Cardiac muscle cell (in vitro differentiated cells and primary cell): Measurements from ENCODE around the gene PTPRF. TPM values are rescaled to one million over a fixed set of nuclear protein-coding genes. Genes with fewer than 3 reads are reported as not detected.

Experiments used
- DNase-seq, 2 donors: peaks; one replicate each; pipeline versions ENCODE4 v3.0.0 to v3.0.0-alpha.2; 2010 to 2017; ENCODE audit warnings: low read depth in 1 of 2, low spot score in 1 of 2
- H3K27ac ChIP-seq: fragments of 200-600 bp; sonication (generic); 2 replicates; pipeline ENCODE4 v1.5.1; 2016
- H3K27me3 ChIP-seq: fragments of 200-600 bp; sonication (generic); 2 replicates; pipeline ENCODE4 v1.6.0; 2016; ENCODE audit warnings: control low read depth
- H3K36me3 ChIP-seq: fragments of 200-600 bp; sonication (generic); 2 replicates; pipeline ENCODE4 v1.5.1; 2016; ENCODE audit warnings: control low read depth
- H3K4me1 ChIP-seq: fragments of 200-600 bp; sonication (generic); 2 replicates; pipeline ENCODE4 v1.8.1; 2017; ENCODE audit warnings: low read depth, mild to moderate bottlenecking, mixed run types
- H3K4me3 ChIP-seq: fragments of 200-600 bp; sonication (generic); 2 replicates; pipeline ENCODE4 v1.5.1; 2016; ENCODE audit warnings: mild to moderate bottlenecking
- H3K9me3 ChIP-seq: fragments of 200-600 bp; sonication (generic); 2 replicates; pipeline ENCODE4 v1.5.1; 2017; ENCODE audit warnings: low read depth, mild to moderate bottlenecking, control low read depth
- polyA plus RNA-seq: library from polyadenylated mRNA; unstranded; fragments of >200 nt; fragmentation: Nextera tagmentation; extraction: Ambion mirVana; gene quantifications from 2 replicates; pipeline ENCODE4 v1.2.1, GENCODE V29; 2016
- total RNA-seq: library from RNA; depleted of rRNA; stranded (reverse); fragments of >200 nt; gene quantifications from 2 replicates; pipeline ENCODE4 v1.2.3, GENCODE V29; 2016
- TF ChIP-seq, protein P1 (sequence below): IDR thresholded peaks from 2 replicates; pipeline ENCODE4 v1.5.1; 2012; ENCODE audit warnings: low read depth, mild to moderate bottlenecking, low read length

The PTPRF gene
- total RNA-seq: 33.9 and 72.8 TPM in 2 replicates
- 44.1 and 70.9 TPM in 2 replicates for polyA plus RNA-seq

DNA sequence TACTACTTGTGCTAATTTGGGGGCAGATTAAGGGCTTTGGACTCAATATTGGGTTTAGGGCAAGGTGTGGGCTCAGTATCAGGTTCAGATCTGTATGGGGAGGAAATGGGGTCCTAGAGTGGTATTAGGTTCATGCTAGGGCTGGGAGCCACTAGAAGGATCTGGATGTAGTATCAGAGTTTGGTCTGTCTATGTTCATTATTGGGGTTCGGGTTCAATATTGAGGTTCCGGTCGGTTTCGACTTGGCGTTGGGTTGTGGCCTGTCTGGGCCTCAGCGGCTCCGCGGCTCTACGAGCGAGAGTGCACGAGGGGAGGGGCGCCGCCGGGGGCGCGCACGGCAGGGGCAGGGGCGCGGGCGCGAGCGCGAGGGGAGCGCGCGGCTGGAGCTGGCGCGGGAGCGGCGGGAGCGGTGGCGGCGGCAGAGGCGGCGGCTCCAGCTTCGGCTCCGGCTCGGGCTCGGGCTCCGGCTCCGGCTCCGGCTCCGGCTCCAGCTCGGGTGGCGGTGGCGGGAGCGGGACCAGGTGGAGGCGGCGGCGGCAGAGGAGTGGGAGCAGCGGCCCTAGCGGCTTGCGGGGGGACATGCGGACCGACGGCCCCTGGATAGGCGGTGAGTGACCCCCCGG lies at the start of gene PTPRF:
Gene PTPRF (plus strand): TSS at position 401 of the 624 bp plus-strand sequence. CDS start 14,193 bp downstream, outside the sequence.
- DNase-seq: peak; percentile 65 to 85
- H3K27me3 ChIP-seq: no peaks in the 10 kb centered on the region
- H3K4me1 ChIP-seq: peaks cover 17% of the 10 kb centered on the region
- TF ChIP-seq, protein P1, sequence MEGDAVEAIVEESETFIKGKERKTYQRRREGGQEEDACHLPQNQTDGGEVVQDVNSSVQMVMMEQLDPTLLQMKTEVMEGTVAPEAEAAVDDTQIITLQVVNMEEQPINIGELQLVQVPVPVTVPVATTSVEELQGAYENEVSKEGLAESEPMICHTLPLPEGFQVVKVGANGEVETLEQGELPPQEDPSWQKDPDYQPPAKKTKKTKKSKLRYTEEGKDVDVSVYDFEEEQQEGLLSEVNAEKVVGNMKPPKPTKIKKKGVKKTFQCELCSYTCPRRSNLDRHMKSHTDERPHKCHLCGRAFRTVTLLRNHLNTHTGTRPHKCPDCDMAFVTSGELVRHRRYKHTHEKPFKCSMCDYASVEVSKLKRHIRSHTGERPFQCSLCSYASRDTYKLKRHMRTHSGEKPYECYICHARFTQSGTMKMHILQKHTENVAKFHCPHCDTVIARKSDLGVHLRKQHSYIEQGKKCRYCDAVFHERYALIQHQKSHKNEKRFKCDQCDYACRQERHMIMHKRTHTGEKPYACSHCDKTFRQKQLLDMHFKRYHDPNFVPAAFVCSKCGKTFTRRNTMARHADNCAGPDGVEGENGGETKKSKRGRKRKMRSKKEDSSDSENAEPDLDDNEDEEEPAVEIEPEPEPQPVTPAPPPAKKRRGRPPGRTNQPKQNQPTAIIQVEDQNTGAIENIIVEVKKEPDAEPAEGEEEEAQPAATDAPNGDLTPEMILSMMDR: no peak
- H3K27ac ChIP-seq: no peak within 1 kb of the TSS
- peak within 1 kb of the TSS; percentile 98 for H3K4me3 ChIP-seq
- H3K9me3 ChIP-seq: no peaks in the 10 kb centered on the region
- no peaks in the 10 kb centered on the region for H3K36me3 ChIP-seq

DNA sequence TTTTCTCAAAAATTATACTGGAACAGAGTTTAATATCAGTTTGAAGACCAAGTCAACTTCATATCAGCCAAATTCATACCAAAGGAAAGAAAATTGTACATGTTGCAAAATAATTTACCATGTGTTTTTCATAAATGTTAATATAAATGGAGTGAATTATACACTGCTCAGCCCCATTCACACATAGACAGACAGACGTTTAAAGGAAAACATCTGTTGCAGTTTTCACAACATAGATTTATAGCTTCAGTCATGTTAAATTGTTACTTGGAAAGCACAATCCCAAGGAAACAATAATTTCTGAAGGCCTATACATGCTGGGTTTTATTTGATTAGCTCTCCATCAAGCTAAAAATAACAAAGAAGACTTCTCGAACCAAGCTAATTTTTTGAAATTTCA lies 49.2 kb upstream of the PTPRF start:
- TF ChIP-seq, protein P1: no peak
- DNase-seq: no peak
- H3K9me3 ChIP-seq: no peaks in the 10 kb centered on the region
- H3K36me3 ChIP-seq: no peaks in the 10 kb centered on the region
- H3K27me3 ChIP-seq: no peaks in the 10 kb centered on the region
- H3K4me1 ChIP-seq: no peaks in the 10 kb centered on the region
- H3K27ac ChIP-seq: no peak overlapping the region
- no peak overlapping the region for H3K4me3 ChIP-seq

DNA sequence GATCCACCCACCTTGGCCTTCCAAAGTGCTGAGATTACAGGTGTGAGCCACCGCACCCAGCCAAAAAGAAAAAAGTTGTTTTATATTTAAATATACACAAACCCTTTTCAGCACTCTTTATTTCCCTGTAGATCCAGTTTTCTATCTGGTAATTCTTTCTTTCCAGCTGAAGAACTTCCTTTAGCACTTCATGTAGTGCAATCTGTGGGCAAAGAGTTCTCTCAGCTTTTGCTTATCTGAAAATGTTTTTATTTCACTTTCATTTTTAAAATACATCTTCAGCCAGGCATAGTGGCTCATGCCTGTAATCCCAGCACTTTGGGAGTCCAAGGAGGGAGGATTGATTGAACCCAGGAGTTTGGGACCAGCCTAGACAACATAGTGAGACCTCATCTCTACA lies 48.5 kb upstream of the PTPRF start:
- no peaks in the 10 kb centered on the region for H3K4me1 ChIP-seq
- H3K9me3 ChIP-seq: no peaks in the 10 kb centered on the region
- H3K4me3 ChIP-seq: no peak overlapping the region
- no peaks in the 10 kb centered on the region for H3K36me3 ChIP-seq
- no peak overlapping the region for H3K27ac ChIP-seq
- peak in 1 of 2 donors; percentile 28 for DNase-seq
- H3K27me3 ChIP-seq: no peaks in the 10 kb centered on the region
- TF ChIP-seq, protein P1: no peak

DNA sequence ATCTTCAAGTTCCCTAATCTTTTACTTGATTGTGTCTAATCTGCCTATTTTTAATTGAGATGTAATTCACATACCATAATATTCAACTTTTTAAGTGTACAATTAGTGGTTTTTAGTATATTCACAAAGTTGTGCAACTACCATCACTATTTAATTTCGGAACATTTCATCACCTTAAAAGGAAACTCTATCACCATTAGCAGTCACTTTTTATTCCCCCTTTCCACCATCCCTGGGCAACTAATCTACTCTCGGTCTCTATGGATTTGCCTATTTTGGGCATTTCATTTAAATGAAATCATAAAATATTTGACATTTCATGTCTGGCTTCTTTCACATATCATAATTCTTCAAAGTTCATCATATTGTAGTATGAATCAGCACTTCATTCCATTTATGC lies 46.3 kb upstream of the PTPRF start:
- Histone ChIP-seq H3K4me3 (no peak overlapping the region), H3K27me3 (no peaks in the 10 kb centered on the region), H3K36me3 (no peaks in the 10 kb centered on the region), H3K4me1 (no peaks in the 10 kb centered on the region), H3K9me3 (no peaks in the 10 kb centered on the region), H3K27ac (no peak overlapping the region)
- TF ChIP-seq, protein P1: no peak
- no peak for DNase-seq

DNA sequence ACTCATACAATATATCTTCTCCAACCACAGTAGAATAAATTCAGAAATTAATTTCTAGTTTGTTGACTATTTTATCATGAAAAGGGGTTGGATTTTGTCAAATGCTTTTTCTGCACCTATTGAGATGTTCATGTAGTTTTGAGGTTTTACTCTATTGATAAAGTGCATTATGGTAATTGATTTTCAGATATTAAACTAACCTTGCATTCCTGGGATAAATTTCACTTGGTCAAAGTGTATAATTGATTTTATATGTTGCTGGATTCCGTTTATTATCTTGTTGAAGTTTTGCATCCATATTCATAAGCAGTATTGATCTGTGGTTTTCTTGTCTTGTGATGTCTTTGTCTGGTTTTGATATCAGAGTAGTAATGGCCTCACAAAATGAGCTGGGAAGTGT lies 42.5 kb upstream of the PTPRF start:
- Histone ChIP-seq H3K4me1 (no peaks in the 10 kb centered on the region), H3K36me3 (no peaks in the 10 kb centered on the region)
- TF ChIP-seq, protein P1: no peak

DNA sequence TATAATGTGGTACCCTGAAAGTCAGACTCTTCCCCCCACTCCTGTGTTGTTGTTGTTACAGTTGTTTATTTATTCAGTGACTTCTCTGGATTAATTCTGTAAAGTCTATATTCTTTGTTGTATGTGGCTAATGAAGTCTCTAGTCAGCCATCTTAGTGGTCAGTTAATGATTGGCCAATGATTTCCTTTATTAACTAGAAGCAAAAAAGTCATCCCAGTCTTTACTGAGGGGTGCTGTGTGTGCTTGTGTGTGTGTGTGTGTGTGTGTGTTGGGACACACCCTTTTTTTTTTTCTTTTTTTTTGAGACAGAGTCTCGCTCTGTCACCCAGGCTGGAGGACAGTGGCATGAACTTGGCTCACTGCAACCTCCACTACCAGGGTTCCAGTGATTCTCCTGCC lies 39.6 kb upstream of the PTPRF start:
- no peak for DNase-seq
- Histone ChIP-seq H3K27ac (no peak overlapping the region), H3K27me3 (no peaks in the 10 kb centered on the region), H3K4me1 (no peaks in the 10 kb centered on the region), H3K4me3 (no peak overlapping the region), H3K9me3 (no peaks in the 10 kb centered on the region), H3K36me3 (no peaks in the 10 kb centered on the region)
- TF ChIP-seq, protein P1: no peak

More for the DNA sequence above, 42.5 kb upstream of the PTPRF start:
- Histone ChIP-seq H3K4me3 (no peak overlapping the region), H3K27me3 (no peaks in the 10 kb centered on the region), H3K27ac (no peak overlapping the region), H3K9me3 (no peaks in the 10 kb centered on the region)
- DNase-seq: no peak
